ENCODE results near the gene PHLDA2. TPM values are rescaled to one million over a fixed set of nuclear protein-coding genes. Genes with fewer than 3 reads are reported as not detected.

PHLDA2 gene
- total and polyA plus RNA-seq, 9 of the 15 experiments (the other 6 are each of a cell fraction or from before 2014, with no cell fraction given), result 0.43 to 42.4 (median 4.7) TPM

DNA sequence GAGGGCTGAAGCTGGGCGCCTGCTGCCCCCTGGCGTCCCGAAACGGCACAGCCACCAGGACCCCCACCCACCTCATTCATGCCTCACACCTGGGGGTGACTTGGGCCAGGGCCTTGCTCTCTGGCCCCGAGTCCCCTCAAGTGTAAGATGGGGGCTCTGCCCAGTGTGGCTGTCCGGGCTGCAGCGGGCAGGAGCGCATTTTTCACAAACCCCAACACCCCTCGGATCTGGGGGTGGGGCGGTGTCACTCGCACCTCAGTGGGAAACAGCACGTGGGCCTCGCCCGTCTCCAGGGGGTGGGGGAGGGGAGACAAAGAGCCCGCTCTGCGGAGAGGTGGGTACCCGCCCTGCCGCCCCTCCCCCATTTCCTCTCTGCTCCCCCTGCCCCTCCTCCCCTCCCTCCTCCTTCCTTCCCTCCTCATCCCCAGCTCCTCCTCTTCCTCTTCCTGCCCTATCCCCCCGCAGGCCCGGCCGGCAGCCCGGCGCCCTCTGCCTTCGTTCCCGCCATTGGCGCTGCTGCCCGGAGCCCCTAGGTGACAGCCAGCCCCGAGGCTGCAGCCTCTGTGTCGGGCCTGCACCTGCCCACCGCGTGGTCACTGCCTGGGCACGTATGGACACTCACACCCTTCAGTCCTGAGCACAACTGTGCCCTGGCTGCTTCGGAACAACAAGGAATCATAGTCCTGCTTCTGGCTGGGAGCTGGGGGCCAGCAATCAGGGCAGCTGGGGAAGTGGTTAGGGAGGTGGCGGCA is 36.8 kb downstream of the PHLDA2 start (continued):
- TF ChIP-seq, protein P1, sequence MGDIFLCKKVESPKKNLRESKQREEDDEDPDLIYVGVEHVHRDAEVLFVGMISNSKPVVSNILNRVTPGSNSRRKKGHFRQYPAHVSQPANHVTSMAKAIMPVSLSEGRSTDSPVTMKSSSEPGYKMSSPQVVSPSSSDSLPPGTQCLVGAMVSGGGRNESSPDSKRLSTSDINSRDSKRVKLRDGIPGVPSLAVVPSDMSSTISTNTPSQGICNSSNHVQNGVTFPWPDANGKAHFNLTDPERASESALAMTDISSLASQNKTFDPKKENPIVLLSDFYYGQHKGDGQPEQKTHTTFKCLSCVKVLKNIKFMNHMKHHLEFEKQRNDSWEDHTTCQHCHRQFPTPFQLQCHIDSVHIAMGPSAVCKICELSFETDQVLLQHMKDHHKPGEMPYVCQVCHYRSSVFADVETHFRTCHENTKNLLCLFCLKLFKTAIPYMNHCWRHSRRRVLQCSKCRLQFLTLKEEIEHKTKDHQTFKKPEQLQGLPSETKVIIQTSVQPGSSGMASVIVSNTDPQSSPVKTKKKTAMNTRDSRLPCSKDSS (IDR thresholded peaks at IDR 0.05; ENCODE audit: low read depth, partially characterized antibody), result no peak
- no peak for TF ChIP-seq MLLT1 (IDR thresholded peaks at IDR 0.05)
- TF ChIP-seq, protein P2, sequence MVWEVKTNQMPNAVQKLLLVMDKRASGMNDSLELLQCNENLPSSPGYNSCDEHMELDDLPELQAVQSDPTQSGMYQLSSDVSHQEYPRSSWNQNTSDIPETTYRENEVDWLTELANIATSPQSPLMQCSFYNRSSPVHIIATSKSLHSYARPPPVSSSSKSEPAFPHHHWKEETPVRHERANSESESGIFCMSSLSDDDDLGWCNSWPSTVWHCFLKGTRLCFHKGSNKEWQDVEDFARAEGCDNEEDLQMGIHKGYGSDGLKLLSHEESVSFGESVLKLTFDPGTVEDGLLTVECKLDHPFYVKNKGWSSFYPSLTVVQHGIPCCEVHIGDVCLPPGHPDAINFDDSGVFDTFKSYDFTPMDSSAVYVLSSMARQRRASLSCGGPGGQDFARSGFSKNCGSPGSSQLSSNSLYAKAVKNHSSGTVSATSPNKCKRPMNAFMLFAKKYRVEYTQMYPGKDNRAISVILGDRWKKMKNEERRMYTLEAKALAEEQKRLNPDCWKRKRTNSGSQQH (CRISPR knock-in tag; IDR thresholded peaks at IDR 0.05), result no peak
- TF ChIP-seq FOXA3 (CRISPR knock-in tag; conservative IDR thresholded peaks at IDR 0.05 in 1 of 2, IDR thresholded peaks at IDR 0.05 in 1 of 2), result no peak
- peak; percentile 91 for TF ChIP-seq L3MBTL2 (IDR thresholded peaks at IDR 0.05)
- TF ChIP-seq SP2 (IDR thresholded peaks at IDR 0.05; ENCODE audit: extremely low read depth, low read depth, low read length, poor library complexity, severe bottlenecking), result no peak
- TF ChIP-seq NFE2 (IDR thresholded peaks at IDR 0.05; ENCODE audit: low read depth), result no peak
- TF ChIP-seq SNRNP70 (optimal IDR thresholded peaks at IDR 0.05; ENCODE audit: low read depth, low read length), result no peak
- TF ChIP-seq, protein P3, sequence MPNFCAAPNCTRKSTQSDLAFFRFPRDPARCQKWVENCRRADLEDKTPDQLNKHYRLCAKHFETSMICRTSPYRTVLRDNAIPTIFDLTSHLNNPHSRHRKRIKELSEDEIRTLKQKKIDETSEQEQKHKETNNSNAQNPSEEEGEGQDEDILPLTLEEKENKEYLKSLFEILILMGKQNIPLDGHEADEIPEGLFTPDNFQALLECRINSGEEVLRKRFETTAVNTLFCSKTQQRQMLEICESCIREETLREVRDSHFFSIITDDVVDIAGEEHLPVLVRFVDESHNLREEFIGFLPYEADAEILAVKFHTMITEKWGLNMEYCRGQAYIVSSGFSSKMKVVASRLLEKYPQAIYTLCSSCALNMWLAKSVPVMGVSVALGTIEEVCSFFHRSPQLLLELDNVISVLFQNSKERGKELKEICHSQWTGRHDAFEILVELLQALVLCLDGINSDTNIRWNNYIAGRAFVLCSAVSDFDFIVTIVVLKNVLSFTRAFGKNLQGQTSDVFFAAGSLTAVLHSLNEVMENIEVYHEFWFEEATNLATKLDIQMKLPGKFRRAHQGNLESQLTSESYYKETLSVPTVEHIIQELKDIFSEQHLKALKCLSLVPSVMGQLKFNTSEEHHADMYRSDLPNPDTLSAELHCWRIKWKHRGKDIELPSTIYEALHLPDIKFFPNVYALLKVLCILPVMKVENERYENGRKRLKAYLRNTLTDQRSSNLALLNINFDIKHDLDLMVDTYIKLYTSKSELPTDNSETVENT (CRISPR knock-in tag; IDR thresholded peaks at IDR 0.05), result no peak
- no peak; the same call in 1 of the 2 replicates for TF ChIP-seq ESRRA (IDR thresholded peaks at IDR 0.05; ENCODE audit: borderline replicate concordance, low read depth)
- TF ChIP-seq SLC30A9 (CRISPR knock-in tag; IDR thresholded peaks at IDR 0.05), result no peak
- TF ChIP-seq ILK (tag; IDR thresholded peaks at IDR 0.05; ENCODE audit: borderline replicate concordance, low read depth), result no peak
- no peak for TF ChIP-seq ZHX1 (conservative IDR thresholded peaks at IDR 0.05; ENCODE audit: low read length)
- TF ChIP-seq SMARCE1 (IDR thresholded peaks at IDR 0.05), result no peak
- peak; percentile 45; the same call in 1 of the 2 replicates for TF ChIP-seq MYC (IDR thresholded peaks at IDR 0.05; ENCODE audit: low read depth, low read length)
- TF ChIP-seq MYC (CRISPR knock-in tag; IDR thresholded peaks at IDR 0.05; ENCODE audit: borderline replicate concordance, low read depth), result no peak
- no peak for TF ChIP-seq MCM5 (IDR thresholded peaks at IDR 0.05; ENCODE audit: low read depth)
- no peak for TF ChIP-seq MCM7 (IDR thresholded peaks at IDR 0.05)
- no peak for TF ChIP-seq ARNT (IDR thresholded peaks at IDR 0.05)

Data from K562 (cell line).